ENCODE data around the gene H2AZ2.
"Not testable (repeated sequence)": the region's sequence is repeated elsewhere in the genome, so short reads cannot be mapped to it uniquely, and the experiment has no call there.

DNA sequence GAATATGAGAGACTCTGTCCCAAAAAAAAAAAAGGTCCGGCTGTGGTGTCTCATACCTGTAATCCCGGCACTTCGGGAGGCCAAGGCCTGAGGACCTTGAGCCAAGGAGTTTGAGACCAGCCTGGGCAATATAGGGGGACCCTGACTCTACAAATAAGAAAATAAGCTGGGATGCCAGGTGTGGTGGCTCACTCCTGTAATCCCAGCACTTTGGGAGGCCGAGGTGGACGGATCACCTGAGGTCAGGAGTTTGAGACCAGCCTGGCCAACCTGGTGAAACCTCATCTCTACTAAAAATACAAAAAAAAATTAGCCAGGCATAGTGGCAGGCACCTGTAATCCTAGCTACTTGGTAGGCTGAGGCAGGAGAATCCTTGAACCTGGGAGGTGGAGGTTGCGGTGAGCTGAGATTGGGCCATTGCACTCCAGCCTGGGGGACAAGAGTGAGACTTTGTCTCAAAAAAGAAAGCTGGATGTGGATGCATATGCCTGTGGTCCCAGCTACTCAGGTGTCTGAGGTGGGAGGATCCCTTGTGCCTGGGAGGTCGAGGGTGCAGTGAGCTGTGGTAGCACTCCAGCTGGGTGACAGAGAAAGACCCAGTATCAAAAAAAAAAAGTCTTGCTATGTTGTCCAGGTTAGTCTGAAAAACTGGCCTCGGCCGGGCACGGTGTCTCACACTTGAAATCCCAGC is 43.9 kb downstream of the H2AZ2 start:
- not testable (repeated sequence) for TF ChIP-seq MAFK (IDR thresholded peaks at IDR 0.05; ENCODE audit: low read depth, low read length); POLR2A (IDR thresholded peaks at IDR 0.05; ENCODE audit: low read depth, low read length); RAD21 (IDR thresholded peaks at IDR 0.05; ENCODE audit: low read length); MXI1 (IDR thresholded peaks at IDR 0.05; ENCODE audit: borderline replicate concordance, low read depth, low read length); CEBPB (IDR thresholded peaks at IDR 0.05; ENCODE audit: low read depth, low read length); CHD1 (IDR thresholded peaks at IDR 0.05; ENCODE audit: low read depth, low read length); RCOR1 (IDR thresholded peaks at IDR 0.05; ENCODE audit: insufficient replicate concordance, low read length); NFE2L2 (IDR thresholded peaks at IDR 0.05; ENCODE audit: low read depth, low read length); MAZ (IDR thresholded peaks at IDR 0.05; ENCODE audit: borderline replicate concordance, low read depth, low read length)
- TF ChIP-seq, protein P1, sequence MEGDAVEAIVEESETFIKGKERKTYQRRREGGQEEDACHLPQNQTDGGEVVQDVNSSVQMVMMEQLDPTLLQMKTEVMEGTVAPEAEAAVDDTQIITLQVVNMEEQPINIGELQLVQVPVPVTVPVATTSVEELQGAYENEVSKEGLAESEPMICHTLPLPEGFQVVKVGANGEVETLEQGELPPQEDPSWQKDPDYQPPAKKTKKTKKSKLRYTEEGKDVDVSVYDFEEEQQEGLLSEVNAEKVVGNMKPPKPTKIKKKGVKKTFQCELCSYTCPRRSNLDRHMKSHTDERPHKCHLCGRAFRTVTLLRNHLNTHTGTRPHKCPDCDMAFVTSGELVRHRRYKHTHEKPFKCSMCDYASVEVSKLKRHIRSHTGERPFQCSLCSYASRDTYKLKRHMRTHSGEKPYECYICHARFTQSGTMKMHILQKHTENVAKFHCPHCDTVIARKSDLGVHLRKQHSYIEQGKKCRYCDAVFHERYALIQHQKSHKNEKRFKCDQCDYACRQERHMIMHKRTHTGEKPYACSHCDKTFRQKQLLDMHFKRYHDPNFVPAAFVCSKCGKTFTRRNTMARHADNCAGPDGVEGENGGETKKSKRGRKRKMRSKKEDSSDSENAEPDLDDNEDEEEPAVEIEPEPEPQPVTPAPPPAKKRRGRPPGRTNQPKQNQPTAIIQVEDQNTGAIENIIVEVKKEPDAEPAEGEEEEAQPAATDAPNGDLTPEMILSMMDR (conservative IDR thresholded peaks at IDR 0.05; ENCODE audit: low read depth, low read length) = not testable (repeated sequence)
- TF ChIP-seq, protein P2, sequence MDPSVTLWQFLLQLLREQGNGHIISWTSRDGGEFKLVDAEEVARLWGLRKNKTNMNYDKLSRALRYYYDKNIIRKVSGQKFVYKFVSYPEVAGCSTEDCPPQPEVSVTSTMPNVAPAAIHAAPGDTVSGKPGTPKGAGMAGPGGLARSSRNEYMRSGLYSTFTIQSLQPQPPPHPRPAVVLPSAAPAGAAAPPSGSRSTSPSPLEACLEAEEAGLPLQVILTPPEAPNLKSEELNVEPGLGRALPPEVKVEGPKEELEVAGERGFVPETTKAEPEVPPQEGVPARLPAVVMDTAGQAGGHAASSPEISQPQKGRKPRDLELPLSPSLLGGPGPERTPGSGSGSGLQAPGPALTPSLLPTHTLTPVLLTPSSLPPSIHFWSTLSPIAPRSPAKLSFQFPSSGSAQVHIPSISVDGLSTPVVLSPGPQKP (IDR thresholded peaks at IDR 0.05; ENCODE audit: borderline replicate concordance, low read depth, low read length) = not testable (repeated sequence)
